Measurements from ENCODE around the gene GK2. TPM values are rescaled to one million over a fixed set of nuclear protein-coding genes. Genes with fewer than 3 reads are reported as not detected.

The GK2 gene
- total RNA-seq, 1 donor from 2014 or later, result not detected

GRCh38 chr4:79445371-79445781, 37.3 kb upstream of the GK2 start:
- Mint-ChIP-seq H3K4me1 (ENCODE audit: low read depth) (no peaks in the 10 kb centered on the region), H3K9me3 (ENCODE audit: low read depth) (no peaks in the 10 kb centered on the region), H3K4me3 (ENCODE audit: unreplicated experiment) (no peak overlapping the region), H3K36me3 (ENCODE audit: low read depth) (no peaks in the 10 kb centered on the region), H3K27ac (ENCODE audit: unreplicated experiment) (no peak overlapping the region), H3K27me3 (ENCODE audit: low read depth) (peaks cover 9% of the 10 kb centered on the region)
- no peak for TF ChIP-seq CTCF (IDR thresholded peaks at IDR 0.05)
- no peak for DNase-seq (ENCODE audit: low spot score)

DNA sequence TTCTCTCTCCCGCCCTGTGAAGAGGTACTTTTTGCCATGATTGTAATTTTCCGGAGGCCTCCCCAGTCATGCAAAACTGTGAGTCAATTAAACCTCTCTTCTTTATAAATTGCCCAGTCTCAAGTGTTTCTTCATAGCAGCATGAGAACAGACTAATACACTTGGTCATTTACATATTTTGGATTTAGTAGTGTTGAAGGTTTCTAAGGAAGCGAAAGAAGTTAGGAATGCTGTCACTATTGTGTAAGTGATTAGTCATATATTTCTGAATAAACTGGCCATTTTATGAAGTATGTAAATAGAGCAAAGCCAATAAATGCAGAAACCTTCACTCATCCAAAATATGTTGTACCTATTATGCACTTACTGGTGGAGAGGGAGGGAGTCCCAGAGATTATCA, 34.4 kb upstream of the GK2 start:
- Mint-ChIP-seq H3K9me3 (ENCODE audit: low read depth) (no peaks in the 10 kb centered on the region), H3K4me3 (ENCODE audit: unreplicated experiment) (no peak overlapping the region), H3K4me1 (ENCODE audit: low read depth) (no peaks in the 10 kb centered on the region), H3K27ac (ENCODE audit: unreplicated experiment) (no peak overlapping the region), H3K36me3 (ENCODE audit: low read depth) (no peaks in the 10 kb centered on the region), H3K27me3 (ENCODE audit: low read depth) (peaks cover 8% of the 10 kb centered on the region)
- TF ChIP-seq CTCF (IDR thresholded peaks at IDR 0.05), result no peak
- no peak for DNase-seq (ENCODE audit: low spot score)

GRCh38 chr4:79439489-79439888, 31.5 kb upstream of the GK2 start:
- DNase-seq (ENCODE audit: low spot score), result no peak
- TF ChIP-seq CTCF (IDR thresholded peaks at IDR 0.05), result no peak
- Mint-ChIP-seq H3K4me1 (ENCODE audit: low read depth) (no peaks in the 10 kb centered on the region), H3K36me3 (ENCODE audit: low read depth) (no peaks in the 10 kb centered on the region), H3K27me3 (ENCODE audit: low read depth) (peaks cover 8% of the 10 kb centered on the region), H3K4me3 (ENCODE audit: unreplicated experiment) (no peak overlapping the region), H3K27ac (ENCODE audit: unreplicated experiment) (no peak overlapping the region), H3K9me3 (ENCODE audit: low read depth) (no peaks in the 10 kb centered on the region)

- Mint-ChIP-seq H3K9me3 (ENCODE audit: low read depth) (no peaks in the 10 kb centered on the region), H3K4me3 (ENCODE audit: unreplicated experiment) (no peak overlapping the region), H3K27me3 (ENCODE audit: low read depth) (no peaks in the 10 kb centered on the region), H3K36me3 (ENCODE audit: low read depth) (no peaks in the 10 kb centered on the region), H3K4me1 (ENCODE audit: low read depth) (no peaks in the 10 kb centered on the region), H3K27ac (ENCODE audit: unreplicated experiment) (no peak overlapping the region)
- no peak for DNase-seq (ENCODE audit: low spot score)
- no peak for TF ChIP-seq CTCF (IDR thresholded peaks at IDR 0.05)
Measured at GRCh38 chr4:79431839-79432238, 23.8 kb upstream of the GK2 start.

DNA sequence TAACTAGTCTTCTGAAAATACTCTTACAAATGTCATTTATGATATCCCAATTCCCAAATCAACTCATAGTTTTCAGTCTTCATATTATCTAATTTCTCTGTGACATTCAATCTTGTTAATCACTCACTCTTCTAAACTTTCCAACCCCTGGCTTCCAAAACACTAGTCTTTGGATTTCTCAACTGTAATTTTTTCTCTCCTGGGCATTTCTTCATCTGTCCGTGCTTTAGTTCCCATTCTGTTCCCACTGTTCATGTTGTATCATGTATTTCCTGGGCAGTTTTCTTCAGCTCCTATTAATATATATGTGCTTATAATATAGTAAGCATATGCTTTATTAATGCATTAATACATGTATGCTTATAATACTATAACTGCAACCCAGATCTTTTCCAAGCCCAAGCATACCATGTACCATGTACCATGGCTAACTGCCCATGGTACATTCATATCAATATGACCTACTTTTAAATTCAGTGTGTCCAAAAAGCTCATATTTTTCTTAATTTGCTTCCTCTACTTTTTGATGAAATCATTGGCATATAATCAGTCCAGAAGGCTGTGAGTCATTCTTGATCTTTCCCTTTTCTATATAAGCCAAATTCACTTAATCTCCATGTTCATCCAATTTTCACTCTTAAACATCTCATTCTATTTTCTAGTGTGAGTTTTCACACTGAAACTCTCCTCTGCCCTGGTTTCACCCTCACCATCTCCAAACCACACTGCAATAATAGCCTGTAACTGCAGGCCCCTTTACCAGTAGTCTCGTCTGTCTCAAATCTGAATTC, 21.3 kb upstream of the GK2 start:
- no peaks in the 10 kb centered on the region for H3K4me1 Mint-ChIP-seq (ENCODE audit: low read depth)
- TF ChIP-seq CTCF (IDR thresholded peaks at IDR 0.05), result no peak
- no peaks in the 10 kb centered on the region for H3K36me3 Mint-ChIP-seq (ENCODE audit: low read depth)
- peaks cover 6% of the 10 kb centered on the region for H3K27me3 Mint-ChIP-seq (ENCODE audit: low read depth)
- no peak overlapping the region for H3K27ac Mint-ChIP-seq (ENCODE audit: unreplicated experiment)
- DNase-seq (ENCODE audit: low spot score), result no peak
- H3K9me3 Mint-ChIP-seq (ENCODE audit: low read depth), result no peaks in the 10 kb centered on the region
- no peak overlapping the region for H3K4me3 Mint-ChIP-seq (ENCODE audit: unreplicated experiment)

All from chondrocyte (in vitro differentiated cells).